ENCODE results near the gene NIPSNAP2.
"Not testable (repeated sequence)": the region's sequence is repeated elsewhere in the genome, so short reads cannot be mapped to it uniquely, and the experiment has no call there.

The NIPSNAP2 gene

GRCh38 chr7:56047446-56048116, 83.2 kb downstream of the NIPSNAP2 start:
- DNase-seq: not testable (repeated sequence)

GRCh38 chr7:56048245-56048644, 83.9 kb downstream of the NIPSNAP2 start:
- DNase-seq: no peak

GRCh38 chr7:56048763-56049162, 84.4 kb downstream of the NIPSNAP2 start:
- not testable (repeated sequence) for DNase-seq

Data from fibroblast of skin of abdomen (primary cell).